GM18517 (cell line): ENCODE measurements around the gene SGMS1.

Experiments used
- ATAC-seq: cut with Tn5 transposase; IDR thresholded peaks from one replicate; pipeline ENCODE4 v1.9.1; 2021; ENCODE audit warnings: mild to moderate bottlenecking, moderate library complexity; ENCODE audit not compliant: unreplicated experiment

The SGMS1 gene

DNA sequence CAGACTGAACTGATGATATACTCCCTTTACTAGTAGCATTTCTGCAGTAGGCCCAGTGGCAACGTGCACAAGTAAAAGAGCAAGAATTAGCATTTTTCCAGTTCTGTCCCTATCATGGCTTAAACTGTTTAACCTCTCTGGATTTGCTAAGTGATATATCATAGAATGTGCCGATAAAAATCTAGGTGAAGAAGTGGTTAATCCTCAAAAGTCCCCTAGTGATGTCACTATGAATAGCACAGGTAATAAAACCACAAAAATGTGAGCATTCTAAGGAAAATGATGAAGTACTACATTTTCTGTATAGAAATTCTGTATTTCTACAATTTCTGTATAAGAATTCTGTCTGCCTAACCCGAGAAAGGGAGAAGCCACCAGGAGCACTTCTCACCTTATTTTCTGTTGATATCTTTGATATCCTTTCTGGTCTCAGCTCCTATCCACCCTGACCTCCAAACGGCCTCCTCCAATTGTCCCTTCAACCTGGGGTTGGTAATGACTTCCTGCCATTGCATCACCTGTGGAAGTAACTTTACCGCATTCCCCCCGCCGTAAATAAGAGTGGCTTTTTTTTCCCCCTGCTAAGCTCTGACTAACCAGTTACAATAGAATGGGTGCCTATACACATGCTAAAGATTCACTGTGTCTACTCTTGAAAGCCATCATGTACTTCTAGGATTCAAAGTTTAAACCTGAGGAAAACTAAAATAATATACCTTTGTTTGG is 216.5 kb downstream of the SGMS1 start:
- no peak for ATAC-seq

GRCh38 chr10:50406457-50407070 is 217.2 kb downstream of the SGMS1 start:
- no peak for ATAC-seq

DNA sequence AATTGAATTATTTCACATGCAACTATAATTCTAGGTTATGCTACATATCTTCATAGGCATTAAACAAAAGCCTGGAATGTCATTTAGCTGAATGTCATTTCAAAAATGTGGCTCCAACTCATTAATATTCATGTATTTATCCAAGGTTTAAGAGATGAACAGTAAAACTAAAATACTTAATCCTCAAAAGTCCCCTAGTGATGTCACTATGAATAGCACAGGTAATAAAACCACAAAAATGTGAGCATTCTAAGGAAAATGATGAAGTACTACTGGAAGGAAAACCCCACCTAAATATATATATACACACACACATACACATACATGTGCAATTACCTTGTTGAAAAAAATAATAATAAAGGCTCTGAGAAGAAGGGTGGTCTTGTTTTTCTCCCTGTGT is 218.0 kb downstream of the SGMS1 start:
- no peak for ATAC-seq

GRCh38 chr10:50404021-50404773 is 219.6 kb downstream of the SGMS1 start:
- ATAC-seq, result no peak

GRCh38 chr10:50403074-50403473 is 220.7 kb downstream of the SGMS1 start:
- no peak for ATAC-seq

GRCh38 chr10:50402466-50402865 is 221.3 kb downstream of the SGMS1 start:
- ATAC-seq, result no peak

DNA sequence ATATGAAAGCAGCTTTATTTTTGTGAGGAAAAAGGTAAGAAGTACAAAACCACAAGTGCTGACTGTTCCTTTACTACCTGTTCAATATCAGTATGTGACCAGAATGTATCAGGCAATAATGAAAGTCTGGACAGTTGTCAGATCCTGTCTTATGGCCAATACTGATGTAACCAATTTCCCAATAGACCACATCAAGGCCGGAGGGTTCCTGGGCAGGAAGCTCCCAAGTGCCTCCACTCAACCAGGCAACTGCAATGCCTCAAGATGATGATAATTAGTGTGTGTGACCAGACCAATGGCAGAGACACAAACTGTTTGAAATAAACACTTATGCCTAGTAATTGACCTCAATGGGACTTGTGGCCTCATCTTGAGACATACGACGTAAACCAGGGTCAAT is 223.1 kb downstream of the SGMS1 start:
- ATAC-seq, result no peak

GRCh38 chr10:50398823-50399222 is 224.9 kb downstream of the SGMS1 start:
- no peak for ATAC-seq

- ATAC-seq, result no peak
These were observed 225.4 kb downstream of the SGMS1 start for GRCh38 chr10:50398381-50398780.

DNA sequence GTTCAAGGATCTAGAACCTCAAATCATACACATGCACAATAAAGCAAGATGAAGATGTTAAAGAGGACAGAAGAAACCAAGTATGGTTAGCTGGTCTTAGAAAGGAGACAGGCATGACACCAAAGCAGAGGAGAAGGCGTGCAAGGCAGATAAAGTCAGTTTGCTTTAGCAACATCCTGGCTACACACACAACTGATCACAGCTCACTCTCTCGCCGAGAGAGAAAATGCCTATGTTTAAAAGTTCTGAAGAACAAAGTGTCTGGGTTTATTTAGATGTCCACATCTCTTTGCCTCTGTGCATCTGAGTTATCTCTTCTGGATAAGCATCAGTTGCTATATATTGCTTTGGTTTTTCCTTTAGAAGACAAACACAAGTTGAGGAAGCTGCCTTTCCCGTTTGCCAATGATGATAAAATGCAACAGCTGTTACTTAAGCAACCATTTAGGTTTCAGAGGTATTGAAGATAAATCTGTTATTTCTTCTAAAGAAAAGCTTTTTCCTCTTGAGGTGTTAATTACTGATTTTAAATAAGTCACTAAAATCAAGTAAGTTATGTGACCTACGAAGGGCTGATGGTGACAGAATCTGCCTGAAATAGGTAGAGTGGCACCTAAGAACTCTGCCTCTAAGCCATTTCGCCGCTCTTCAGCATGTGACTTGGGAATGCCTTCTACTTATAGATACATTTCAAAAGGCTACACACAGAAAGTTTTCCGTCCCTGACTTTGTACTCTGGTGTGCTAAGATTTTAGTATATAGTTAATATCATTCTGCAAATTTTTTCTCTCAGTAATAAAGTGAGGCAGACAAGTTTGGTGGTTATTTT is 226.2 kb downstream of the SGMS1 start:
- peak; percentile 37 for ATAC-seq

DNA sequence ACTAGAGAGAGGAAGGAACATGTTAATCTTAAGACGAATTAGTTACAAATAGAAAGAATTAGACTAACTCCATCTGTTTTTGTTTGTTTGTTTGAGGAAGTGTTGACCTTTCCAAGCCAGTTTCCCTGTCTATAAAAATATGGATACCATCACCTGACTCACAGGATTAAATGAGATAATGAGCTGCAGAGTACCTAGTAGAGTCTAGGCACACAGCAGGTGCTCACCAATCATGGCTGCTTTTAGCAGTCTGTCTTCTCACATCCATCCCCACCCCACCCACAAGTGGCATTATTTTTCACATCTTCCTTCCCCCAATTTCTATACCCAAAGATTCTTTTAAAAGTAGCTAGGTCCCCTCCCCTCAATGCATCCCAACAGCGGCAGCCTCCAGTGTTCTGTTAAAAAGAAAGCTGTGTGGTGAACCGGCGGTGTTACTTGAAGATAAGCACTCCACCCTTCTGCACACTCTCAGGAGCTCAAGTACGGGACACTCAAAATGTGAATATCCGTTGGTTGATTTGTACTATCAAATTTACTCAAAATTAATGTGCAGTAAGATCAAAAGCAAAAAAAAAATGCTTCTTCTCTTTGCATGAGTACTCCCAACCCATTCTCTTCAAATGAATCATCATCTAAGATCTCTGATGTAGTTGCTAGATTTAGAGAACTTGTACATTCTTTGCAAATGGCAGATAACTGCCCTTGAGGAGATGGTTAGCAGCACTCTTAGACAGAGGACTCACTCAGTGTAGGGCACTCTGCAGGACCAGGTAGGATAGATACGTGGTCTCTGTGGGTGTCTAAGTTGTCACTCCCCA is 227.1 kb downstream of the SGMS1 start:
- peak; percentile 69 for ATAC-seq

- ATAC-seq, result no peak
These were observed 227.9 kb downstream of the SGMS1 start for GRCh38 chr10:50395851-50396250.

GRCh38 chr10:50395271-50395670 is 228.5 kb downstream of the SGMS1 start:
- no peak for ATAC-seq

DNA sequence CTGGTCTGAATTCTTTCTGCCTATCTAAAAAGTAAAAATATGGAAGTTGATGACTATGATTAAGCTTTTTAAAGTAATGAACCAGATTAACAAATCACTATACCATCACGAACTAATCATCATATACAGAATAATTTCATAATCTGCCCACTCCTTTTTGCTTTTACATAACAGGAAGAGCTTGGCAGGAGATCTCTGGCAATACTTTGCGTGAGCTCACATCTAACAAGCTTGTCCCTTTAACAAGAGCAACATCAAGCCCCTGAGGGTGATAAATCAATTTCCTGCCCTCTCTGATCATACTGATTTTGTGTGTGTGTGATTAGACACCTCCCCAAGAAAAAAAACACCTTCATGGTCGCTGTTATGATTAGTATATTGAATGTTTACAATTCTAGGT is 228.9 kb downstream of the SGMS1 start:
- no peak for ATAC-seq

DNA sequence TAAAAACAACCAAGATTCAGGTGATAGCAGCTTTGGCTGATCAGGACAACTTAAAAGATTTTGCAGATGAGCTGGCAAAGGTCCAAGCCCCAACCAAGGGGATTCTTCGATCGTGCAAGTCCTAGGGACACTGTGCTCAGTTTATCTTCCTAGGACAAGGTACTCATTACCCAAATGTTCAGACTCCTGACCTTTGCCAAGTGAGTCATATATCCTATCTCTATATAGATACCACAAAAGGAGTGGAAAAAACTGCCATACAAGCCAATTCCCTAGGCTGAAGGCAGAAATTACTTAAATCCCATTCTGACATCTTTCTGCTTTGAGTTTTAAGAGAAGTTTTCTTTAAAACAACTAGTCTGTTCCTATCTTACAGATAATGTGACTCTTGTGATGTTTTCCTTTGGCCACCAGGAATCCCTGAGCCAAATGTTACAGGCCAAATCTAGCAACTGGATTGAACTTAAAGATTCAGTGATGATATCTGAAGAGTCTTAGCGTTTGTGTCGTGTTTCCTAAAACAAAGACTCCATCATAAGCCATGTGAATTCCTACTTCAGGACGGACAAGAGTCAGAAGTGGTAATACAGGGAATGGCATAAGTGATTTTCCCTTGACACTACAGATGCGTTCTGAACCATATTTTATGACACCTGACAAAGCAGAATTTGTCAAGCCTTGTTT is 229.8 kb downstream of the SGMS1 start:
- ATAC-seq, result no peak

GRCh38 chr10:50392966-50393718 is 230.6 kb downstream of the SGMS1 start:
- no peak for ATAC-seq

DNA sequence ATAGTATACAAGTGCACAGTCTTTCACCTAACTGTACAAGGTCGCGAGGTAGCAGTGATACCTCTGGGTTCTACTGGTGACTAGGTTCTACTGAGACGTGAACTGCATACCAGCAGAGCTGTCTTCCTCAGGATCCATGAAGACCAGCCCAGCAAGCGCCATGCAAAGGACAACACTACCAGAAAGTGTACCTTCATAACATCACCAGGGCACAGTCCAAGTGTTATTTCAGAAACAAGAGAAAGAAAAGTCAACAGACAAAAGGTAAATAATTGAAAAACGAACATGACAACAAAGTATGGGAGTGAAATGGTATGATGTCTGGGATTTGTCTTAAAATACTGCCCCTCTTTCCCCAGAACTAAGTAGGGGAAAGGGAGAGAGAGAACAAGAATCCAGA is 231.3 kb downstream of the SGMS1 start:
- ATAC-seq, result no peak

DNA sequence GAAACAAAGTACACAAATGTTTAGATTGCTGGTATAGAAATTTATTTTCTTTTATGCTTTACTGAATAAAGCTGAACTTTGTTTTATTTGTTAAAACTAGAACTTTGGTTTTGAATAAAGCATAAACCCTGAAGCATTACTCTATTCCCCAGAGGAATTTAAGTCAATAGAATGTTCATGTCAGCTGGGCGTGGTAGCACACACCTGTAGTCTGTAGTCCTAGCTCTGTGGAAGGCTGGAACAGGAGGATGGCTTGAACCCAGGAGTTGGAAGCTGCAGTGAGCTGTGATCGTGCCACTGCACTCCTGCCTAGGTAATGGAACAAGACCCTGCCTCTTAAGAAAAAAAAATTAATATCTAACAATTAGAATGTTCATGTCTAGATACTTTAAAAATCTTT is 233.5 kb downstream of the SGMS1 start:
- no peak for ATAC-seq

DNA sequence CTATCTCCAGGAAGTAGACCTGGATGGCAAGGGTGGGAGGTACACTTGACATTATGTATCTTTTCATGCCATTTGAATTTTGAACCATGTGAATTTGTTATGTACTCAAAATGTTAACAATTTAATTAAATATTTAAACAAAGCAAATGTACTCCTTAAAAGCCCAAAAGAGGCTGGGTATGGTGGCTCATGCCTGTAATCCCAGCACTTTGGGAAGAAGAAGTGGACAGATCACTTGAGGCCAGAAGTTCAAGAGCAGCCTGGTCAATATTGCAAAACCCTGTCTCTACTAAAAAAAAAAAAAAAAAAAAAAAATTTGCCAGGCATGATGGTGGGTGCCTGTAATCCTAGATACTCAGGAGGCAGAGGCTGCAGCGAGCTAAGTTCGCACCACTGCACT is 235.6 kb downstream of the SGMS1 start:
- no peak for ATAC-seq
